Measurements from ENCODE around the gene AGK. TPM values are rescaled to one million over a fixed set of nuclear protein-coding genes. Genes with fewer than 3 reads are reported as not detected.

AGK gene
- total and polyA plus RNA-seq, 2 donors (not counting 1 experiment from before 2014, with no cell fraction given): 12.8 to 26.1 TPM

DNA sequence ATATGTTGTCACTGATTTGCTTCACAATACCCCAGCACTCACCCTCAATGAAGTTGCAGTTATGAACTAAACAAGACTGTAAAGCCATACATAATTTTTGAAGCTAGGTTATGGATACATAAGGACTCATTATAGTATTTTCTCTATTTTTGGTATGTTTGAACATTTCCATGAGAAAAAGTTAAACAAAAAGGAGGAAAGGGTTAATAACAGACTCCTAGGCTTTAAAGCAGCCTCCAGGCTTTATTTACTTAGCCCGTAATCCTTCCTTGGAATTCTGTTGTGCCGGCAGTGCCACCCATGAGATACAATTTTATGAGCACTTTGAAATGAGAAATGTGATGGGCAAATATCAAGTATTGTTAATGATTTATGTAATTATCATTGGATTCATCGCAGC lies 152.9 kb downstream of the AGK start:
- peaks cover 33% of the 10 kb centered on the region for H3K79me2 ChIP-seq (ENCODE audit: control insufficient read depth, insufficient read depth, low read length)
- no peaks in the 10 kb centered on the region for H3K9me3 ChIP-seq (ENCODE audit: control extremely low read depth in 1 of 3, control insufficient read depth in 2 of 3, insufficient read depth in 1 of 3, low read length in 2 of 3)
- no peak overlapping the region for H3K4me2 ChIP-seq (replicated peaks; ENCODE audit: low read depth, low read length, poor library complexity, severe bottlenecking)
- H3K27me3 ChIP-seq (replicated peaks in 1 of 4; ENCODE audit: control extremely low read depth in 1 of 4, control insufficient read depth in 3 of 4, insufficient read depth in 4 of 4, low read length in 3 of 4): no peaks in the 10 kb centered on the region
- Mint-ChIP-seq H3K9me3 (ENCODE audit: insufficient read depth) (no peaks in the 10 kb centered on the region), H3K27me3 (peaks cover 4% of the 10 kb centered on the region), H3K27ac (no peak overlapping the region), H3K4me1 (peaks cover 30% of the 10 kb centered on the region), H3K4me3 (no peak overlapping the region)
- no peaks in the 10 kb centered on the region for H3K36me3 ChIP-seq (replicated peaks in 1 of 2; ENCODE audit: control extremely low read depth in 1 of 2, control insufficient read depth in 1 of 2, extremely low read depth in 1 of 2, insufficient read depth in 2 of 2, low read length in 1 of 2)
- ChIA-PET CTCF (interaction anchor here (1.5 to 6.4 kb wide), 2 partner anchors 27 to 33 kb away, joined by 3 to 43 read pairs; partner anchors contain the start of gene SSBP1), POLR2A (interaction anchor here (4.7 kb wide), 1 partner anchor 34 kb away, joined by 21 read pairs; the partner anchor contains the start of gene SSBP1)
- ATAC-seq (ENCODE audit: low read depth): no peak
- no peaks in the 10 kb centered on the region for H4K20me1 ChIP-seq (ENCODE audit: control insufficient read depth, insufficient read depth, low read length, poor library complexity, severe bottlenecking)
- intact Hi-C loops (cut with micrococcal nuclease): loop anchor here (5.0 kb wide), 1 partner anchor 782 kb away; the partner anchor contains the start of gene BRAF
- 100% methylated on average over 2 of the region's 3 CpGs for WGBS (ENCODE audit: insufficient coverage)
- H2AFZ ChIP-seq (ENCODE audit: insufficient read depth, low read depth, low read length, poor library complexity, severe bottlenecking): no peak overlapping the region
- no peak for TF ChIP-seq EZH2 (IDR thresholded peaks at IDR 0.05; ENCODE audit: borderline replicate concordance, insufficient read depth, low read depth, low read length, poor library complexity, severe bottlenecking)
- TF ChIP-seq, protein P1, sequence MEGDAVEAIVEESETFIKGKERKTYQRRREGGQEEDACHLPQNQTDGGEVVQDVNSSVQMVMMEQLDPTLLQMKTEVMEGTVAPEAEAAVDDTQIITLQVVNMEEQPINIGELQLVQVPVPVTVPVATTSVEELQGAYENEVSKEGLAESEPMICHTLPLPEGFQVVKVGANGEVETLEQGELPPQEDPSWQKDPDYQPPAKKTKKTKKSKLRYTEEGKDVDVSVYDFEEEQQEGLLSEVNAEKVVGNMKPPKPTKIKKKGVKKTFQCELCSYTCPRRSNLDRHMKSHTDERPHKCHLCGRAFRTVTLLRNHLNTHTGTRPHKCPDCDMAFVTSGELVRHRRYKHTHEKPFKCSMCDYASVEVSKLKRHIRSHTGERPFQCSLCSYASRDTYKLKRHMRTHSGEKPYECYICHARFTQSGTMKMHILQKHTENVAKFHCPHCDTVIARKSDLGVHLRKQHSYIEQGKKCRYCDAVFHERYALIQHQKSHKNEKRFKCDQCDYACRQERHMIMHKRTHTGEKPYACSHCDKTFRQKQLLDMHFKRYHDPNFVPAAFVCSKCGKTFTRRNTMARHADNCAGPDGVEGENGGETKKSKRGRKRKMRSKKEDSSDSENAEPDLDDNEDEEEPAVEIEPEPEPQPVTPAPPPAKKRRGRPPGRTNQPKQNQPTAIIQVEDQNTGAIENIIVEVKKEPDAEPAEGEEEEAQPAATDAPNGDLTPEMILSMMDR (IDR thresholded peaks at IDR 0.05): no peak
- peaks cover 20 to 25% of the 10 kb centered on the region in 2 donors for H3K4me1 ChIP-seq (ENCODE audit: control insufficient read depth in 2 of 2, insufficient read depth in 2 of 2, low read length in 2 of 2)
- H3K9ac ChIP-seq (ENCODE audit: low read length): no peak overlapping the region
- no peak overlapping the region for H3K4me3 ChIP-seq (ENCODE audit: control extremely low read depth in 1 of 5, extremely low read depth in 1 of 5, insufficient read depth in 1 of 5, low read depth in 2 of 5, low read length in 4 of 5)
- no peak for DNase-seq
- no peak overlapping the region for H3K27ac ChIP-seq (ENCODE audit: low read length in 2 of 2)

DNA sequence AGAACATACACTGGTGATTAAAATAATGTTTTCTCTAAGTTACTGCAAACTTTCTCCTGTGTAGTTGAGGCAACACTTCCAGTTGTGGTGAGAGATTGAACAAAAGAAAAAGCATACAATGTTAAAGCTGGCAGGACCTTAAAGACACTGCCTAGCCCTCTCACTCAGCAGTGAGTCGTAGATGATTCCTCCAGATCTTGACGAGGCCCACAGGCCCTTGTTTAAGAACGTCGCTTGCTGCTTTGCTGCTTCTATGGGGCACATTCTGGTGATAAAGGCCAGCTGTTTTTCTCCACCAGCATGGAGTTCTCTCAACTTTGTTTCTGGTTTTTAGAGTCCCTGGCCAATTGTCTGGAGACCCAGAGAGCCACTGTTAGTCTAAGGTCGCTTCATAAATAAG lies 153.5 kb downstream of the AGK start:
- intact Hi-C loops (cut with micrococcal nuclease): loop anchor here (5.0 kb wide), 1 partner anchor 782 kb away; the partner anchor contains the start of gene BRAF
- Histone ChIP-seq H3K9me3 (ENCODE audit: control extremely low read depth in 1 of 3, control insufficient read depth in 2 of 3, insufficient read depth in 1 of 3, low read length in 2 of 3) (no peaks in the 10 kb centered on the region), H4K20me1 (ENCODE audit: control insufficient read depth, insufficient read depth, low read length, poor library complexity, severe bottlenecking) (no peaks in the 10 kb centered on the region), H3K79me2 (ENCODE audit: control insufficient read depth, insufficient read depth, low read length) (peaks cover 26% of the 10 kb centered on the region), H3K27me3 (replicated peaks in 1 of 4; ENCODE audit: control extremely low read depth in 1 of 4, control insufficient read depth in 3 of 4, insufficient read depth in 4 of 4, low read length in 3 of 4) (no peaks in the 10 kb centered on the region), H3K36me3 (replicated peaks in 1 of 2; ENCODE audit: control extremely low read depth in 1 of 2, control insufficient read depth in 1 of 2, extremely low read depth in 1 of 2, insufficient read depth in 2 of 2, low read length in 1 of 2) (no peaks in the 10 kb centered on the region), H3K27ac (ENCODE audit: low read length in 2 of 2) (no peak overlapping the region), H3K4me3 (ENCODE audit: control extremely low read depth in 1 of 5, extremely low read depth in 1 of 5, insufficient read depth in 1 of 5, low read depth in 2 of 5, low read length in 4 of 5) (no peak overlapping the region), H2AFZ (ENCODE audit: insufficient read depth, low read depth, low read length, poor library complexity, severe bottlenecking) (no peak overlapping the region), H3K9ac (ENCODE audit: low read length) (no peak overlapping the region), H3K4me2 (replicated peaks; ENCODE audit: low read depth, low read length, poor library complexity, severe bottlenecking) (no peak overlapping the region), H3K4me1 (ENCODE audit: control insufficient read depth in 2 of 2, insufficient read depth in 2 of 2, low read length in 2 of 2) (peaks cover 19 to 20% of the 10 kb centered on the region in 2 donors)
- H3K9me3 Mint-ChIP-seq (ENCODE audit: insufficient read depth): no peaks in the 10 kb centered on the region
- WGBS (ENCODE audit: insufficient coverage): 98% methylated on average over 5 of the region's 5 CpGs
- no peak overlapping the region for H3K4me3 Mint-ChIP-seq
- peak overlapping the region; percentile 20 for H3K27ac Mint-ChIP-seq
- ChIA-PET POLR2A (no interaction called here), CTCF (interaction anchor here (6.4 kb wide), 1 partner anchor 32 kb away, joined by 43 read pairs; the partner anchor contains the start of gene SSBP1)
- peaks cover 24% of the 10 kb centered on the region for H3K4me1 Mint-ChIP-seq
- ATAC-seq (ENCODE audit: low read depth) (no peak), DNase-seq (no peak)
- peaks cover 4% of the 10 kb centered on the region for H3K27me3 Mint-ChIP-seq
- no peak for TF ChIP-seq EZH2 (IDR thresholded peaks at IDR 0.05; ENCODE audit: borderline replicate concordance, insufficient read depth, low read depth, low read length, poor library complexity, severe bottlenecking)
- TF ChIP-seq, protein P1 (IDR thresholded peaks at IDR 0.05): no peak
